MCF 10A (cell line): ENCODE results near the gene SDK1. TPM values are rescaled to one million over a fixed set of nuclear protein-coding genes. Genes with fewer than 3 reads are reported as not detected.
"Not testable (repeated sequence)": the region's sequence is repeated elsewhere in the genome, so short reads cannot be mapped to it uniquely, and the experiment has no call there.

Source experiments
- BruUV-seq: library from RNA; stranded (reverse); fragments of 400-500 nt; replicated peaks from 2 replicates; lab custom pipeline; 2021; lab: Mats Ljungman, UMichigan
- CTCF ChIA-PET: fragments of 300-600 bp; sonication (Branson Sonifier 250); formaldehyde crosslinking; extraction: SDS; loops from one replicate; lab custom pipeline; 2021; ENCODE audit warnings: antibody characterized with exemption, inconsistent platforms; lab: Yijun Ruan, JAX
- POLR2A ChIA-PET: fragments of 300-600, 350-650 bp; sonication (Branson Sonifier 250); formaldehyde crosslinking; extraction: SDS; loops from one replicate; lab custom pipeline; 2020; ENCODE audit warnings: antibody characterized with exemption, inconsistent platforms; lab: Yijun Ruan, JAX
- DNase-seq: peaks from one replicate; pipeline ENCODE4 v3.0.0-alpha.2; 2018; ENCODE audit not compliant: unreplicated experiment
- H3K27ac Mint-ChIP-seq: one replicate; pipeline ENCODE4 v1.8.0; 2022; ENCODE audit warnings: mild to moderate bottlenecking, low read depth, mixed read lengths; ENCODE audit not compliant: unreplicated experiment
- H3K27me3 Mint-ChIP-seq: one replicate; pipeline ENCODE4 v1.8.0; 2022; ENCODE audit warnings: mixed read lengths; ENCODE audit not compliant: insufficient read depth, unreplicated experiment
- H3K36me3 Mint-ChIP-seq: one replicate; pipeline ENCODE4 v1.8.0; 2022; ENCODE audit warnings: mild to moderate bottlenecking, moderate library complexity, mixed read lengths; ENCODE audit not compliant: insufficient read depth, unreplicated experiment
- H3K4me1 Mint-ChIP-seq: one replicate; pipeline ENCODE4 v1.8.0; 2022; ENCODE audit warnings: mixed read lengths; ENCODE audit not compliant: insufficient read depth, unreplicated experiment
- H3K4me3 Mint-ChIP-seq: one replicate; pipeline ENCODE4 v1.8.0; 2022; ENCODE audit warnings: mild to moderate bottlenecking, moderate library complexity, mixed read lengths; ENCODE audit not compliant: unreplicated experiment
- H3K9me3 Mint-ChIP-seq: one replicate; pipeline ENCODE4 v1.8.0; 2022; ENCODE audit warnings: mixed read lengths; ENCODE audit not compliant: unreplicated experiment
- CTCF ChIP-seq: fragments of 200-600 bp; IDR thresholded peaks from one replicate; pipeline ENCODE4 v1.8.0; 2022; ENCODE audit warnings: antibody characterized with exemption, mild to moderate bottlenecking; ENCODE audit not compliant: unreplicated experiment
- intact Hi-C: fragments of 100-400 bp; cut with micrococcal nuclease; formaldehyde crosslinking; loops from 2 replicates; pipeline ENCODE4 v1.14.1; 2022
- total RNA-seq: library from RNA; stranded (reverse); gene quantifications from 2 replicates; pipeline ENCODE4 v1.2.3, GENCODE V29; 2022

SDK1 gene
- total RNA-seq, 1 experiment from 2014 or later = 3.3 TPM

- H3K9me3 Mint-ChIP-seq = no peaks in the 10 kb centered on the region
- CTCF ChIA-PET = no interaction called here
- intact Hi-C loops = no loop called here
- TF ChIP-seq CTCF = no peak
- H3K36me3 Mint-ChIP-seq = no peaks in the 10 kb centered on the region
- DNase-seq = no peak
- no peaks in the 10 kb centered on the region for H3K27me3 Mint-ChIP-seq
- H3K27ac Mint-ChIP-seq = no peak overlapping the region
- no peaks in the 10 kb centered on the region for H3K4me1 Mint-ChIP-seq
- no peak overlapping the region for H3K4me3 Mint-ChIP-seq
- BruUV-seq = no TSS peak
- POLR2A ChIA-PET = no interaction called here
These were observed 660.9 kb downstream of the SDK1 start for GRCh38 chr7:3961857-3962503.

DNA sequence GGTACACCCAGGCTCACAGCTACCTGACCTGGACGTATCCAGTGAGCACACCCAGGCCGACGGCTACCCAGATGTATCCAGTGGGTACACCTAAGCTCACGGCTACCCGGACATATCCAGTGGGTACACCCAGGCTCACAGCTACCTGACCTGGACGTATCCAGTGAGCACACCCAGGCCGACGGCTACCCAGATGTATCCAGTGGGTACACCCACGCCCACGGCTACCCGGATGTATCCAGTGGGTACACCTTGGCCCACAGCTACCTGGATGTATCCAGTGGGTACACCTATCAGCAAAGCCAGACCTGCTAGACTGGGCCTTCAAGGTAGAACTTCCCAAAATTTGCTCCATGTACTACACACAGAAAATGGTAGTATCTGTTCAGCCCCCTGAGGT, 662.7 kb downstream of the SDK1 start:
- POLR2A ChIA-PET, H3K36me3 Mint-ChIP-seq, BruUV-seq, DNase-seq, H3K4me3 Mint-ChIP-seq, H3K4me1 Mint-ChIP-seq, CTCF ChIA-PET, intact Hi-C loops, H3K9me3 Mint-ChIP-seq, H3K27me3 Mint-ChIP-seq, H3K27ac Mint-ChIP-seq: not testable (repeated sequence)

DNA sequence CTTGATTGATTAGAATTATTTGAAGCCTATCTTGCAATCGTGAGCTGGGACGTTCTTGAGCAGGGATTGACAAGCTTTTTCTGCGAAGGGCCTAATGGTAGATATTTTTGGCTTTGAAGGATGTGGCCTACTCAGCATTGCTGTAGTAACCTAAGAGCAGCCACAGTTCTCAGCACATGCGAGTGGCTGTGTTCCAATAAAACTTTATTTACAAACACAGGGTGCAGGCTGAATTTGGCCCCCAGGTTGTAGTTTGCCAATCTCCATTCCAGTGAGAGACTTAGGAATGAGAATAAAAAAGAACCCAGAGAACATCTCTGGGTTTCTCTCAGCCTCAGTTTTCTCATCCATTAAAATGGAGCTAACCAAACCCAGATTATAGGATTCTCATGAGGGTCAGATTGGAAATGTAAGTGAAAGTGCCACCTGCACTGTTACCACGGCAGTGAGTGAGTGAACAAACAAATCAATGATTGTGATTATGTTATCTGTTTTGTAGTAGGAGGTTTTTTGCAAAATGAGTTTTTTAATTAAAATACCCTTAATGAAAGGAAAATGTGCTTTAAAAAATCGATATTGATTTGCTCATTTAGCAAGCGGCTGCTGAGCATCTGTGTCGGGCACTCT, 664.0 kb downstream of the SDK1 start:
- intact Hi-C loops = no loop called here
- Mint-ChIP-seq H3K27ac (no peak overlapping the region), H3K4me3 (no peak overlapping the region), H3K4me1 (no peaks in the 10 kb centered on the region), H3K9me3 (no peaks in the 10 kb centered on the region), H3K27me3 (no peaks in the 10 kb centered on the region), H3K36me3 (no peaks in the 10 kb centered on the region)
- no peak for DNase-seq
- ChIA-PET POLR2A (interaction anchor here (0.6 kb wide), 2 partner anchors 18 to 179 kb away, joined by 3 to 5 read pairs; no protein-coding TSS in a partner anchor), CTCF (no interaction called here)
- BruUV-seq = no TSS peak
- no peak for TF ChIP-seq CTCF

DNA sequence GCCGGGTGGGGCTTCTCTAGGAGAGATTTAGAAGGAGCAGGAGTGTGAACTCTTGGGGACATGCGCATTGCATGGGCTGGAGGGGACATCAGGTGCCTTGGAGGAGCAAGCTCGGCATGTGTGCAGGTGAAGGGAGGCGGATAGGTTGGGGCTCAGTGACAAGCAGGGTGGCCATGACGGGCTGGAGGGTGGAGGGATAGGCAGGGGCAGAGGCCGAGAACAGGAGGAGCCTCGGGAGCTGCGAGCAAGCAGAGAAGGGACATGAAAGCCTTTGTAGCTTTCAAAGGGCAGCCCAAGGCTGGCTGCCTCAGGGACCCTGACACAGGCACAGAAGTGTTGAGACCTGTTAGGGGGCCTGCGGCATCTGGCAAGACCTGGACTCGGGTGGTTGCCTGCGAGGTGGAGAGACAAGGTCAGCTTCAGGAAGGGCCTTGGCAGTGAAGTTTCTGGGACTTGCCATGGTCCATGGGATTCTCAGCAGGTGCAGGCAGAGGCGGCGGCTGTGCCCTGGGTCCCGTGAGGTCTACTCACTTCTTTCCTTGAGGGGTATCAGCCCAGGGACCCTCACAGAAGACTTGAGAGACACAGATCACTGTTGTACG, 664.8 kb downstream of the SDK1 start:
- DNase-seq = no peak
- intact Hi-C loops = no loop called here
- CTCF ChIA-PET = no interaction called here
- H3K27me3 Mint-ChIP-seq = no peaks in the 10 kb centered on the region
- H3K4me1 Mint-ChIP-seq = no peaks in the 10 kb centered on the region
- no peaks in the 10 kb centered on the region for H3K9me3 Mint-ChIP-seq
- POLR2A ChIA-PET = interaction anchor here (0.6 kb wide), 1 partner anchor 18 kb away, joined by 5 read pairs; no protein-coding TSS in a partner anchor
- no peak overlapping the region for H3K4me3 Mint-ChIP-seq
- no peak overlapping the region for H3K27ac Mint-ChIP-seq
- no peaks in the 10 kb centered on the region for H3K36me3 Mint-ChIP-seq
- no TSS peak for BruUV-seq
- no peak for TF ChIP-seq CTCF
